ENCODE results near the gene MINDY1. TPM values are rescaled to one million over a fixed set of nuclear protein-coding genes. Genes with fewer than 3 reads are reported as not detected.
A peak's percentile ranks its signal among the peaks of the same experiment; 100 is the strongest.

Gene MINDY1
- total and polyA plus RNA-seq, 10 of the 15 experiments (the other 5 are each of a cell fraction or from before 2014, with no cell fraction given): 0.48 to 8.8 (median 5.0) TPM

GRCh38 chr1:150973836-150974579, 32.7 kb downstream of the MINDY1 start:
- no TSS peak for BruUV-seq (replicated peaks)
- DNase-seq (ENCODE audit: low read depth, low spot score) (no peak), FAIRE-seq (peak; percentile 57), ATAC-seq (peak; percentile 54)
- peak overlapping the region; percentile 75 for H2AFZ ChIP-seq (ENCODE audit: control insufficient read depth, low read depth, low read length)
- 0 out of 2 replicates have a peak, but pooled peaks have one; percentile 40 for TF ChIP-seq GATAD2B (conservative IDR thresholded peaks at IDR 0.05; ENCODE audit: low read depth)
- TF ChIP-seq YY1 (IDR thresholded peaks at IDR 0.05; ENCODE audit: low read depth, low read length): peak; percentile 76; the same call in 1 of the 2 replicates
- TF ChIP-seq ZZZ3 (IDR thresholded peaks at IDR 0.05; ENCODE audit: control insufficient read depth, insufficient read length, low read depth): no peak
- TF ChIP-seq IKZF1 (conservative IDR thresholded peaks at IDR 0.05): peak; percentile 54
- TF ChIP-seq ZSCAN29 (IDR thresholded peaks at IDR 0.05): 0 out of 2 replicates have a peak, but pooled peaks have one; percentile 17
- ChIA-PET CTCF (interaction anchor here (0.5 to 15.8 kb wide), 4 partner anchors 26 to 484 kb away, joined by 3 to 252 read pairs (median 3); partner anchors contain the start of gene MINDY1), SMC1A (ENCODE audit: uncharacterized antibody, unreplicated experiment) (interaction anchor here (0.8 to 1.4 kb wide), 3 partner anchors 9 to 28 kb away, joined by 3 to 7 read pairs (median 3); no protein-coding TSS in a partner anchor), RAD21 (ENCODE audit: unreplicated experiment) (interaction anchor here (1.7 kb wide), 1 partner anchor 32 kb away, joined by 7 read pairs; the partner anchor contains the start of gene MINDY1), POLR2A (interaction anchor here (1.0 kb wide), 1 partner anchor 32 kb away, joined by 3 read pairs; the partner anchor contains the start of gene MINDY1)
- peaks cover 7% of the 10 kb centered on the region; the same call in 1 of the 2 replicates for H3K4me1 ChIP-seq (ENCODE audit: control insufficient read depth, insufficient read depth, low read length)
- intact Hi-C loops (cut with micrococcal nuclease; ENCODE audit: unreplicated experiment) (loop anchor here (10.0 kb wide), 2 partner anchors 209 to 349 kb away; partner anchors contain the start of genes CTSS and ENSA), in situ Hi-C loops (cut with MboI) (no loop called here)
- peak overlapping the region; percentile 85 for H3K9ac ChIP-seq (ENCODE audit: control insufficient read depth, insufficient read depth, low read length)
- no peaks in the 10 kb centered on the region for H4K20me1 ChIP-seq (ENCODE audit: control insufficient read depth, insufficient read depth)
- H3K9me3 ChIP-seq (replicated peaks; ENCODE audit: control insufficient read depth, insufficient read depth, low read length): no peaks in the 10 kb centered on the region
- 0% methylated on average over 44 of the region's 67 CpGs for WGBS (ENCODE audit: insufficient coverage, insufficient replicate concordance, low lambda C conversion rate, missing lambda C conversion rate)
- H3K4me2 ChIP-seq (ENCODE audit: control insufficient read depth, insufficient read depth): peak overlapping the region; percentile 77
- H3K27me3 ChIP-seq (replicated peaks in 1 of 2; ENCODE audit: control insufficient read depth in 2 of 2, insufficient read depth in 2 of 2, low read length in 1 of 2): no peaks in the 10 kb centered on the region; a peak in 2 of 4 replicates
- peak overlapping the region; percentile 75 for H3K27ac ChIP-seq (ENCODE audit: control insufficient read depth, insufficient read depth)
- peaks cover 39% of the 10 kb centered on the region for H3K79me2 ChIP-seq (ENCODE audit: control insufficient read depth, insufficient read depth, low read length)
- H3K36me3 ChIP-seq (ENCODE audit: control insufficient read depth in 2 of 2, insufficient read depth in 2 of 2, low read length in 1 of 2): no peaks in the 10 kb centered on the region
- H3K4me3 ChIP-seq: peak overlapping the region; percentile 87
